Common myeloid progenitor, CD34-positive (primary cell): ENCODE results near the gene CNTNAP5. TPM values are rescaled to one million over a fixed set of nuclear protein-coding genes. Genes with fewer than 3 reads are reported as not detected.
A peak's percentile ranks its signal among the peaks of the same experiment; 100 is the strongest.

Experiments used
- CTCF ChIA-PET: fragments of 350-600 bp; sonication (Branson Sonifier 250); formaldehyde crosslinking; loops from one replicate; lab custom pipeline; 2021; ENCODE audit warnings: antibody characterized with exemption; lab: Charles Lee
- POLR2A ChIA-PET: fragments of 350-600 bp; sonication (Branson Sonifier 250); formaldehyde crosslinking; loops from one replicate; lab custom pipeline; 2021; ENCODE audit warnings: antibody characterized with exemption; lab: Charles Lee
- DNase-seq, 3 donors: peaks; one replicate each; pipeline versions ENCODE4 v3.0.0 to v3.0.0-alpha.2; 2013
- H3K27ac ChIP-seq, 2 experiments: 1 replicate in 1 of 2; 2 replicates in 1 of 2; pipeline ENCODE4 v1.7.0; 2013; ENCODE audit warnings: inconsistent platforms in 2 of 2, low read length in 2 of 2, mild to moderate bottlenecking in 2 of 2, low read depth in 1 of 2, moderate library complexity in 1 of 2; ENCODE audit not compliant: severe bottlenecking in 2 of 2, insufficient read depth in 1 of 2, poor library complexity in 1 of 2
- H3K27me3 ChIP-seq, 5 experiments: replicated peaks in 2 of 5; 1 replicate in 3 of 5; 2 replicates in 2 of 5; pipeline versions ENCODE4 v1.6.1 to v1.7.0; 2013; ENCODE audit warnings: low read length in 4 of 5, mild to moderate bottlenecking in 2 of 5, moderate library complexity in 2 of 5, inconsistent platforms in 1 of 5; ENCODE audit not compliant: insufficient read depth in 5 of 5, control insufficient read depth in 4 of 5
- H3K36me3 ChIP-seq, 4 experiments: 1 replicate in 2 of 4; 2 replicates in 2 of 4; pipeline versions ENCODE4 v1.6.1 to v1.7.0; 2013; ENCODE audit warnings: low read length in 3 of 4, control low read depth in 1 of 4, mild to moderate bottlenecking in 1 of 4; ENCODE audit not compliant: control insufficient read depth in 4 of 4, insufficient read depth in 4 of 4
- H3K4me1 ChIP-seq, 4 experiments: 1 replicate in 3 of 4; 2 replicates in 1 of 4; pipeline versions ENCODE4 v1.6.1 to v1.7.1; 2013; ENCODE audit warnings: low read length in 3 of 4, mild to moderate bottlenecking in 3 of 4, control low read depth in 1 of 4, inconsistent platforms in 1 of 4, moderate library complexity in 1 of 4; ENCODE audit not compliant: control insufficient read depth in 4 of 4, insufficient read depth in 4 of 4; ENCODE audit errors: control extremely low read depth in 1 of 4
- H3K4me3 ChIP-seq, 7 experiments: 1 replicate in 4 of 7; 2 replicates in 3 of 7; pipeline versions ENCODE4 v1.5.1 to v1.7.0; 2013; ENCODE audit warnings: mild to moderate bottlenecking in 7 of 7, low read length in 6 of 7, moderate library complexity in 6 of 7, inconsistent platforms in 2 of 7, low read depth in 2 of 7, control low read depth in 1 of 7; ENCODE audit not compliant: insufficient read depth in 4 of 7, control insufficient read depth in 1 of 7; ENCODE audit errors: extremely low read depth in 1 of 7
- H3K9me3 ChIP-seq, 5 experiments: 1 replicate in 4 of 5; 2 replicates in 1 of 5; pipeline versions ENCODE4 v1.6.1 to v1.7.1; 2013; ENCODE audit warnings: low read length in 4 of 5, mild to moderate bottlenecking in 2 of 5, inconsistent platforms in 1 of 5, low read depth in 1 of 5, moderate library complexity in 1 of 5; ENCODE audit not compliant: control insufficient read depth in 4 of 5, insufficient read depth in 2 of 5; ENCODE audit errors: control extremely low read depth in 1 of 5
- WGBS: methylation state at CpG from one replicate; pipeline ENCODE4 v1.1.5; 2013; ENCODE audit not compliant: insufficient coverage; 5-methylcytosine and 5-hydroxymethylcytosine counted together
- polyA plus RNA-seq: library from polyadenylated mRNA; unstranded; fragments of 120-200 nt; gene quantifications from one replicate; pipeline ENCODE4 v1.2.1, GENCODE V29; 2013

Gene CNTNAP5
- 0.03 TPM for polyA plus RNA-seq

DNA sequence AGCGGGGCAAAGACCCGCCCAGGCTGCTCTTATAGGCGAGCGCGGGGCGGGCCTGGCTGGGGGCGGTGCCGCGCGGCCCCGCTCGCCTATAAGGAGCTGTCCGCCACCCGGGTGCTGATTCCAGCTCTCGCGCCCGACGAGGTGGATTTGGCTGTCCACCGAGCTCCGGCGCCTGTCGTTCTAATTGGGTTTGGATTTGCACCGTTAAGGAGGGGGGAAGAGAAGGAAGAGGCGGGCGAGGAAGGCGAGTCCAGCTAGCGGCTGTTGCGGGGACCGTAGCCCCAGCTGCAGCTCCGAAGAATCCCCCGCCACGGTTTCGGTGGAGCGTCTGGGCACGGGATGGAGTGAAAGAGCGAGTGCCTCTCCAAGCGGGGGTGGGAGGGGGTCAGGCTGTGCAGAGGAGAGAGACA, at the start of gene CNTNAP5:
CNTNAP5 (plus strand) TSS at position 117 of the 410 bp plus-strand sequence. CDS start 364 bp downstream, outside the sequence.
- peak within 1 kb of the TSS; percentile 15 to 84 (median 52) for H3K4me3 ChIP-seq

DNA sequence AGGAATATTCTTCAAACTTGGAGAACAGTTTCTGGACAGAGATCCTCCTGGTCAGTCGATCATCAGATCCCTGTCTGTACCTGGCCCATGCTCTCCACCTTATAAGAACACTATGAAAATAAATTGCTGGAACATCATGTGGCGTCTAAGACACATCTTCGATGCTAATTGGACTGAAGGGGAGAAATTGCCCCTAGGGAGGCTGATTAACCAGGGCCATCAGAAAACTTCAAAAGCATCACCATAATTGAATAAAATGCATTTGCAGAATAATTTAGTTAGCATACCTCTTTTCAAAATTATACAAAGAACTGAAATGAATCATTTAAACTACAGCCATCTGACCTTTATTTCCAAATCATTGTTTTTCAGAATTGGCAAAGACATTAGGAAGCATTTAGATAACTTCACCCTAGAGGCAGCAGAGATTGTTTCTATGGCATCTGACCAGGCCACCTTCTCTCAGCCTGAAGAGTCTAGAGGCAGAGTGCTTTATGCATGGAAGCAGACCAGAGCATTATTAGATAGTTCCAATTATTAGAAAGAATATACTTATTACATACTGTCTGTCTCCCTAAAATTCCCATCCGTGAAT, 48.9 kb upstream of the CNTNAP5 start:
- no peak for DNase-seq
- H3K27me3 ChIP-seq: no peaks in the 10 kb centered on the region
- ChIA-PET POLR2A (no interaction called here), CTCF (no interaction called here)
- H3K9me3 ChIP-seq: peaks cover 0 to 12% (median 5%) of the 10 kb centered on the region in 5 experiments
- no CpG with 5 or more reads among the region's 4 CpGs for WGBS
- H3K27ac ChIP-seq: no peak overlapping the region
- H3K4me3 ChIP-seq: no peak overlapping the region
- H3K36me3 ChIP-seq: no peaks in the 10 kb centered on the region
- no peaks in the 10 kb centered on the region for H3K4me1 ChIP-seq

More for the DNA sequence above, at the start of gene CNTNAP5:
- ChIA-PET CTCF (interaction anchor here (1.5 to 3.7 kb wide), 3 partner anchors 51 to 786 kb away, joined by 3 to 20 read pairs (median 3); no protein-coding TSS in a partner anchor), POLR2A (no interaction called here)
- DNase-seq: peak; percentile 63 to 84 (median 81)
- peaks cover 0 to 15% (median 14%) of the 10 kb centered on the region in 4 experiments for H3K4me1 ChIP-seq
- peaks cover 11 to 41% (median 20%) of the 10 kb centered on the region in 5 experiments for H3K27me3 ChIP-seq
- no peaks in the 10 kb centered on the region for H3K9me3 ChIP-seq
- WGBS: under 1% methylated on average over 32 of the region's 37 CpGs
- H3K27ac ChIP-seq: no peak within 1 kb of the TSS
- no peaks in the 10 kb centered on the region for H3K36me3 ChIP-seq

GRCh38 chr2:123993728-123994323, 31.3 kb upstream of the CNTNAP5 start:
- CTCF ChIA-PET: interaction anchor here (0.8 to 2.5 kb wide), 3 partner anchors 10 to 14 kb away, joined by 3 to 5 read pairs (median 4); no protein-coding TSS in a partner anchor
- Histone ChIP-seq H3K4me1 (peaks cover 0 to 8% (median 2%) of the 10 kb centered on the region in 4 experiments), H3K27ac (no peak overlapping the region), H3K4me3 (peak overlapping the region in 3 of 7 experiments; percentile 41 to 46 (median 45)), H3K9me3 (peaks cover 0 to 11% (median 3%) of the 10 kb centered on the region in 5 experiments), H3K27me3 (no peaks in the 10 kb centered on the region), H3K36me3 (no peaks in the 10 kb centered on the region)
- DNase-seq: peak; percentile 57 to 76 (median 76)
- 31% methylated on average over 6 of the region's 8 CpGs for WGBS
- POLR2A ChIA-PET: no interaction called here

DNA sequence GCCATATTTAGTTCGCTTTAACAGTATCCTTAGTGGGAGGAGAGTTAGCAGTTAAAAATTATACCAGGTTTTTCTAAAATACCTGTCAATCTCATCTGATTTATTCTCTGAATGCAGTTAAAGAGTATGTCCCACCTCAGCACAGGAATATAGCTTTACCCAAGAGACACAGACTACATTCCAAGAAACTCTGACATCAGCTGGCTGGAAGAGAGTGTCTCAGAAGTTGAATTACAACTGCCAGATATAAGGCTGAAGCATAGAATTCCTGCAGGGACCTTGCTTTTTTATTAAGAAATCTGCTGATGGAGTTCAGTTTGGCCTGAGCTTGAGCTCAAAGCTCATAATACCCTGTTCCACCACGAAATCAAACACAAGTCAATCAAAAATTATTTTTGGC, 25.4 kb upstream of the CNTNAP5 start:
- no peaks in the 10 kb centered on the region for H3K27me3 ChIP-seq
- WGBS: no CpG with 5 or more reads among the region's 2 CpGs
- no peaks in the 10 kb centered on the region for H3K36me3 ChIP-seq
- ChIA-PET CTCF (interaction anchor here (1.2 kb wide), 1 partner anchor 16 kb away, joined by 5 read pairs; no protein-coding TSS in a partner anchor), POLR2A (no interaction called here)
- H3K9me3 ChIP-seq: peaks cover 0 to 3% (median 0%) of the 10 kb centered on the region in 5 experiments
- no peak overlapping the region for H3K27ac ChIP-seq
- DNase-seq: no peak
- H3K4me3 ChIP-seq: no peak overlapping the region
- peaks cover 0 to 5% (median 2%) of the 10 kb centered on the region in 4 experiments for H3K4me1 ChIP-seq

GRCh38 chr2:124001696-124002430, 23.2 kb upstream of the CNTNAP5 start:
- H3K27me3 ChIP-seq: no peaks in the 10 kb centered on the region
- H3K9me3 ChIP-seq: peaks cover 0 to 3% (median 0%) of the 10 kb centered on the region in 5 experiments
- CTCF ChIA-PET: no interaction called here
- no peaks in the 10 kb centered on the region for H3K36me3 ChIP-seq
- H3K27ac ChIP-seq: no peak overlapping the region
- 100% methylated on average over 3 of the region's 11 CpGs for WGBS
- no peaks in the 10 kb centered on the region for H3K4me1 ChIP-seq
- POLR2A ChIA-PET: no interaction called here
- DNase-seq: no peak
- H3K4me3 ChIP-seq: no peak overlapping the region

DNA sequence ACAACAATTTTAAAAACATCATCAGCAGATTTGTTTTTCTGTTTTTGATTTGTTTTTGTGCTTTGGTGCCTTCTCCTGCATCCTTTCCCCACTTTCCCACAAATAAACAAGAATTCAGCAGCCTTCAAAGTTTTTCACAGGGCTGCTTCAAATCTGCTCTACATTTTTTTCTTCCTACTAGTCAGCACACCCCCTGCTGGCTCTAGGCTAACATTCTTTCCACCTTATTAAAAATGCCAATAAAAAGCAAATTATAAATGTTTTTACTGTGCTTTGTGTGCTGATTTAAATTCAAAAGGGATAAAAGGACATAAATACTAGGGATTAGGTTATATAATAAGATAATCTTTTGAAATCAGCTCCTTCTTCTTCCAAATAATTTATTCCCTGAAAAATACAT, 6.2 kb upstream of the CNTNAP5 start:
- ChIA-PET CTCF (no interaction called here), POLR2A (no interaction called here)
- Histone ChIP-seq H3K27me3 (peaks cover 2 to 16% (median 4%) of the 10 kb centered on the region in 5 experiments), H3K9me3 (no peaks in the 10 kb centered on the region), H3K4me3 (no peak overlapping the region), H3K27ac (no peak overlapping the region), H3K4me1 (no peaks in the 10 kb centered on the region), H3K36me3 (no peaks in the 10 kb centered on the region)
- peak in 2 of 3 donors; percentile 47 to 51 for DNase-seq
